Calu3 (cell line): ENCODE data around the gene MRPS2. TPM values are rescaled to one million over a fixed set of nuclear protein-coding genes. Genes with fewer than 3 reads are reported as not detected.

Source experiments
- BruUV-seq: library from RNA; stranded (reverse); fragments of 400-500 nt; replicated peaks from 2 replicates; lab custom pipeline; 2021; lab: Mats Ljungman, UMichigan
- CTCF ChIA-PET: fragments of 300-600 bp; sonication (Branson Sonifier 250); formaldehyde crosslinking; loops from one replicate; lab custom pipeline; 2022; ENCODE audit warnings: antibody characterized with exemption; lab: Charles Lee
- DNase-seq: peaks from one replicate; pipeline ENCODE4 v3.0.0; 2022
- H3K27ac Mint-ChIP-seq: one replicate; pipeline ENCODE4 v1.8.0; 2022; ENCODE audit warnings: mixed read lengths; ENCODE audit not compliant: unreplicated experiment
- H3K27me3 Mint-ChIP-seq: one replicate; pipeline ENCODE4 v1.8.0; 2022; ENCODE audit warnings: mixed read lengths; ENCODE audit not compliant: unreplicated experiment
- H3K36me3 Mint-ChIP-seq: one replicate; pipeline ENCODE4 v1.8.0; 2022; ENCODE audit warnings: mild to moderate bottlenecking, moderate library complexity, mixed read lengths; ENCODE audit not compliant: insufficient read depth, unreplicated experiment
- H3K4me1 Mint-ChIP-seq: one replicate; pipeline ENCODE4 v1.8.0; 2022; ENCODE audit warnings: mild to moderate bottlenecking, low read depth, mixed read lengths; ENCODE audit not compliant: unreplicated experiment
- H3K4me3 Mint-ChIP-seq: one replicate; pipeline ENCODE4 v1.8.0; 2022; ENCODE audit warnings: mild to moderate bottlenecking, low read depth, moderate library complexity, mixed read lengths; ENCODE audit not compliant: unreplicated experiment
- H3K9me3 Mint-ChIP-seq: one replicate; pipeline ENCODE4 v1.8.0; 2022; ENCODE audit warnings: low read depth, mixed read lengths; ENCODE audit not compliant: unreplicated experiment
- intact Hi-C: fragments of 100-400 bp; cut with micrococcal nuclease; formaldehyde crosslinking; loops from one replicate; pipeline ENCODE4 v1.10.0; 2022; ENCODE audit not compliant: unreplicated experiment
- total RNA-seq: library from RNA; stranded (reverse); gene quantifications from 2 replicates; pipeline ENCODE4 v1.2.3, GENCODE V29; 2022
- TF ChIP-seq, protein P1 (sequence below): fragments of 200-600 bp; IDR thresholded peaks from one replicate; pipeline ENCODE4 v1.8.0; 2022; ENCODE audit warnings: antibody characterized with exemption; ENCODE audit not compliant: unreplicated experiment

Gene MRPS2
- total RNA-seq, 1 experiment from 2014 or later: 31.9 TPM

DNA sequence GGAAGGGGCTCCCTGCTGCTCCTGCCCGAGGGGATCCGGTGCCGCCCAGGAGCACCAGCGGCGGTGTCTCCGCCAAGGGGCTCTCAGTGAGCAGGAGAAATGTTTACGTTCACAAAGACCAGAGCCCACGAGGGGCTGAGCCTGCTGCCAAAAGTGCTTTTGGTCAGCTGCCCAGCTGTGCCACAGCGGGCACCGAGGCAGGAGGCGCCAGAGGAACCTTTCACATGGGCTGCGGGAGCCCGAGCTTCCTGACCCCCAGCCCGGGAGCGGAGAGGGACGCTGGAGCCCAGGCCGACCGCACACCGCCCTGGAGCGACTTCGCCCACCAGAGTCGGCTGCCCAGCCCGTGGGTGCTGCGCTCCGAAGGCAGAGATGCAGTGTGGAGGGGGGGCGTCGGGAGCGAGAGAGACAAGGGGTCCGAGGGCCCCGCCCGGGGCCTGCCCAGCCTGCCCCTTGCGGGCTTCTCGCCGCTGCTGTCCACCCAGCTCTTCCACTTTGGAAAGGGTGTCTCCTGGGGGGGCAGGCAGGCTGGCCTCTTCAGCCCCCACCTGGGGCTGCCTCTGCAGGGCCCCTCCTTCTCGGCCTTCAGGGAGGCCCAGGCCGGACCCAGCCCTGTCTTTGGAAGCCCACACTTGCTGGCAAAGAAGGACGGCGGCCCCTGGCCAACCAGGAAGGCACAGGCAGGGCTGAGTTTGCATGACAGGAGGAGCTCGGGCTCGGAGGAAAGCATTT lies 13.0 kb upstream of the MRPS2 start:
- Mint-ChIP-seq H3K9me3 (no peaks in the 10 kb centered on the region), H3K27me3 (no peaks in the 10 kb centered on the region), H3K36me3 (peaks cover 19% of the 10 kb centered on the region), H3K4me3 (no peak overlapping the region), H3K4me1 (no peaks in the 10 kb centered on the region), H3K27ac (no peak overlapping the region)
- intact Hi-C loops: no loop called here
- BruUV-seq: no TSS peak
- TF ChIP-seq, protein P1, sequence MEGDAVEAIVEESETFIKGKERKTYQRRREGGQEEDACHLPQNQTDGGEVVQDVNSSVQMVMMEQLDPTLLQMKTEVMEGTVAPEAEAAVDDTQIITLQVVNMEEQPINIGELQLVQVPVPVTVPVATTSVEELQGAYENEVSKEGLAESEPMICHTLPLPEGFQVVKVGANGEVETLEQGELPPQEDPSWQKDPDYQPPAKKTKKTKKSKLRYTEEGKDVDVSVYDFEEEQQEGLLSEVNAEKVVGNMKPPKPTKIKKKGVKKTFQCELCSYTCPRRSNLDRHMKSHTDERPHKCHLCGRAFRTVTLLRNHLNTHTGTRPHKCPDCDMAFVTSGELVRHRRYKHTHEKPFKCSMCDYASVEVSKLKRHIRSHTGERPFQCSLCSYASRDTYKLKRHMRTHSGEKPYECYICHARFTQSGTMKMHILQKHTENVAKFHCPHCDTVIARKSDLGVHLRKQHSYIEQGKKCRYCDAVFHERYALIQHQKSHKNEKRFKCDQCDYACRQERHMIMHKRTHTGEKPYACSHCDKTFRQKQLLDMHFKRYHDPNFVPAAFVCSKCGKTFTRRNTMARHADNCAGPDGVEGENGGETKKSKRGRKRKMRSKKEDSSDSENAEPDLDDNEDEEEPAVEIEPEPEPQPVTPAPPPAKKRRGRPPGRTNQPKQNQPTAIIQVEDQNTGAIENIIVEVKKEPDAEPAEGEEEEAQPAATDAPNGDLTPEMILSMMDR: no peak
- no peak for DNase-seq
- CTCF ChIA-PET: interaction anchor here (0.6 kb wide), 1 partner anchor 22 kb away, joined by 3 read pairs; no protein-coding TSS in a partner anchor

- no peak for DNase-seq
- no peak overlapping the region for H3K27ac Mint-ChIP-seq
- CTCF ChIA-PET: interaction anchor here (0.6 kb wide), 1 partner anchor 22 kb away, joined by 3 read pairs; no protein-coding TSS in a partner anchor
- no peaks in the 10 kb centered on the region for H3K9me3 Mint-ChIP-seq
- TF ChIP-seq, protein P1: no peak
- intact Hi-C loops: no loop called here
- no peaks in the 10 kb centered on the region for H3K27me3 Mint-ChIP-seq
- no TSS peak for BruUV-seq
- H3K4me1 Mint-ChIP-seq: no peaks in the 10 kb centered on the region
- peaks cover 17% of the 10 kb centered on the region for H3K36me3 Mint-ChIP-seq
- no peak overlapping the region for H3K4me3 Mint-ChIP-seq
Observed at GRCh38 chr9:135488013-135488330, 12.5 kb upstream of the MRPS2 start.

GRCh38 chr9:135488527-135488926 lies 12.0 kb upstream of the MRPS2 start:
- DNase-seq: no peak
- TF ChIP-seq, protein P1: no peak
- BruUV-seq: no TSS peak
- H3K36me3 Mint-ChIP-seq: peaks cover 17% of the 10 kb centered on the region
- H3K27me3 Mint-ChIP-seq: no peaks in the 10 kb centered on the region
- CTCF ChIA-PET: no interaction called here
- no peaks in the 10 kb centered on the region for H3K4me1 Mint-ChIP-seq
- no peak overlapping the region for H3K27ac Mint-ChIP-seq
- H3K4me3 Mint-ChIP-seq: no peak overlapping the region
- intact Hi-C loops: no loop called here
- H3K9me3 Mint-ChIP-seq: no peaks in the 10 kb centered on the region

- H3K4me1 Mint-ChIP-seq: no peaks in the 10 kb centered on the region
- no peaks in the 10 kb centered on the region for H3K27me3 Mint-ChIP-seq
- peaks cover 16% of the 10 kb centered on the region for H3K36me3 Mint-ChIP-seq
- intact Hi-C loops: no loop called here
- CTCF ChIA-PET: no interaction called here
- TF ChIP-seq, protein P1: no peak
- H3K9me3 Mint-ChIP-seq: no peaks in the 10 kb centered on the region
- no peak for DNase-seq
- BruUV-seq: no TSS peak
- no peak overlapping the region for H3K4me3 Mint-ChIP-seq
- H3K27ac Mint-ChIP-seq: no peak overlapping the region
Observed at GRCh38 chr9:135489188-135489906, 11.1 kb upstream of the MRPS2 start.
